HG03439 (cell line): ENCODE results near the gene C1orf115.
A peak's percentile ranks its signal among the peaks of the same experiment; 100 is the strongest.
"Not testable (repeated sequence)": the region's sequence is repeated elsewhere in the genome, so short reads cannot be mapped to it uniquely, and the experiment has no call there.

ENCODE experiments used
- ATAC-seq: cut with Tn5 transposase; IDR thresholded peaks from one replicate; pipeline ENCODE4 v1.9.1; 2021; ENCODE audit warnings: mild to moderate bottlenecking, moderate library complexity; ENCODE audit not compliant: unreplicated experiment

The C1orf115 gene

DNA sequence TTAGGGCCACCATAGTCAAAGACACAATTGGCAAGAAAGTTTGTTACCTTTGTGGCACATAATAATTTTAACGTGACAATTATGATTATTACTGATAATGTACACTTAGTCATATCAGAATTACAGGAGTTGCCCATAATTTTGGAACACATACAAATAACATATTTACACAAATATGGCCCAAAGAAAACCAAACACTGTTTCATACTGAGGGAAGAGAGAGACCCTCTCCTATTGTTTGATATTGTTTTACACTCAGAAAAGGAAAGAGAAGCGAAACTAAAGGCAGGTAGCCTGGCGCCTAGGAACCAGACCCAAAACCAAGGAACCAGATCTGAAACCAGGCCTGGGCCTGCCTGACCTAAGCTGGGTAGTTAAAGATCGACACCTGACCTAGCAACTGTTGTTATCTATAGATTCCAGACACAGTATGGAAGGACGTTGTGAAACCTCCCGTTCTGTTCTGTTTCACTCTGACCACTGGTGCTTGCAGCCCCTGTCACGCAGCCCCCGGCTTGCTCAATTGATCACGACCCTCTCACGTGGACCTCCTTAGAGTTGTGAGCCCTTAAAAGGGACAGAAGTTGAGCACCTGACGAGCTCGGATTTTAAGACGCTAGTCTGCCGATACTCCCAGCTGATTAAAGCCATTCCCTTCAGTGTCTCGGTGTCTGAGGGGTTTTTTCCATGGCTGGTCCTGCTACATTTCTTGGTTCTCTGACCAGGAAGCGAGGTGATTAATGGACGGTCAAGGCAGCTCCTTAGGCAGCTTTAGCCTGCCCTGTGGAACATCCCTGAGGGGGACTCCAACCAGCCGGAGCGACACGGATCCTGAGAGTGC is 27.9 kb downstream of the C1orf115 start:
- ATAC-seq = peak; percentile 70

- ATAC-seq = not testable (repeated sequence)
Measured at GRCh38 chr1:220721266-220721665, 31.1 kb downstream of the C1orf115 start.

- no peak for ATAC-seq
Measured at GRCh38 chr1:220726634-220727033, 36.5 kb downstream of the C1orf115 start.

- no peak for ATAC-seq
Measured at GRCh38 chr1:220727519-220727918, 37.4 kb downstream of the C1orf115 start.

GRCh38 chr1:220730486-220730885 is 40.3 kb downstream of the C1orf115 start:
- no peak for ATAC-seq

- ATAC-seq = no peak
Measured at GRCh38 chr1:220732137-220732536, 42.0 kb downstream of the C1orf115 start.

- ATAC-seq = peak; percentile 10
Measured at GRCh38 chr1:220732621-220733020, 42.5 kb downstream of the C1orf115 start.

DNA sequence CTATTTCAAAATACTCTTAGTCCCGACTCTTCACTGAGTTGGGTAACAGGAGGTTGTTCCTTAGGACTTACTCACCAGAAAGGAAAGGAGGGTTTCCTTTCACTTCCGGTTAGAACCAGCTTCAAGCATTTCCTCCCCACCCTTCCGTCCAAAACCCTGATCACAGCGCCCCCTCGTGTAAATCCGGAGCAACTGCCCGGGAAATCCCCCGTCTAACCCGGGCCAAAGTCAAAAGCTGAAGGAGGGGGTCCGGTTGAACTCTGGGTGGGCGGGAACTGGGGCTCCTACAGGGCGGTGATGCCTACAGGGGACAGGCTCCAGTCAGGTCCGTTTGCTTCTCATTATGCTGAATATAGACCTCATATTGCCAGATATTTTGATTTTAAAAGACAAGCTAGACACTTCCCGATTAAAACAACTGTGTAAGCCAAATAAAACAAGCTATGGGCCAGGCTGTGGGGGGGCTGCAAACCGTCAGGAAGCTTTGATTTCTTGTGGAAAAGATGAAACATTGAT is 43.0 kb downstream of the C1orf115 start:
- peak; percentile 81 for ATAC-seq

GRCh38 chr1:220734571-220735326 is 44.6 kb downstream of the C1orf115 start:
- ATAC-seq = no peak

- ATAC-seq = not testable (repeated sequence)
Measured at GRCh38 chr1:220736283-220736682, 46.1 kb downstream of the C1orf115 start.

DNA sequence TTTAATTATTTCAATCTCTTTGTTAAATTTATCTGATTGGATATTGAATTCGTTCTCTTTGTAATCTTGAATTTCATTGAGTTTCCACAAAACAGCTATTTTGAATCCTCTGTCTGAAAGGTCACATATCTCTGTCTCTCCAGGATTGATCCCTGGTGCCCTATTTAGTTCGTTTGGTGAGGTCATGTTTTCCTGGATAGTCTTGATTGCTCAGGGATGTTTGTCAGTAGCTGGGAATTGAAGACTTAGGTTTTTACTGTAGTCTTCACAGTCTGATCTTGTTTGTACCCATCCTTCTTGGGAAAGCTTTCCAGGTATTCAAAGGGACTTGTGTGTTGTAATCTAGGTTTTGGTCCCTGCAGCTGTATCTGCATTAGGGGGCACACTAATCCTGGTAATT is 51.2 kb downstream of the C1orf115 start:
- no peak for ATAC-seq

- ATAC-seq = no peak
Measured at GRCh38 chr1:220741825-220742224, 51.7 kb downstream of the C1orf115 start.

DNA sequence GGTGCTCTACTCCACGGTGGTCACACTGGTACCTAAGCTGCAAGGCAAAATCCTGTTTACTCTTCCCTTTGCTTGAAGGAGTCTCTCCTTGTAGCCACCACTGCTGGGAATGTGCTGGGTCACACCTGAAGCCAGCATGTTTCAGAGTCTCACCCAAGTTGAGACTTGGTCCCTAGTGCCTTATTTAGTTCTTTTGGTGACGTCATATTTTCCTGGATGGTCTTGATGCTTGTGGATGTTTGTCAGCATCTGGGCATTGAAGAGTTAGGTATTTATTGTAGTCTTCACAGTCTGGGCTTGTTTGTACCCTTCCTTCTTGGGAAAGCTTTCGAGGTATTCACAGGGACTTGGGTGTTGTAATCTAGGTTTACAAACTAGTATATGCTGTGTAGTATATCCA is 52.4 kb downstream of the C1orf115 start:
- ATAC-seq = no peak

- ATAC-seq = no peak
Measured at GRCh38 chr1:220746851-220747250, 56.7 kb downstream of the C1orf115 start.

- no peak for ATAC-seq
Measured at GRCh38 chr1:220747437-220748088, 57.4 kb downstream of the C1orf115 start.

GRCh38 chr1:220748089-220748934 is 58.1 kb downstream of the C1orf115 start, which contains the start of gene MTARC2:
TSS of gene MTARC2 (plus strand) at chr1:220748322. CDS start at chr1:220748532, 210 bp downstream.
- peak; percentile 92 for ATAC-seq
